Measurements from ENCODE around the gene ICE2.

ICE2 gene

DNA sequence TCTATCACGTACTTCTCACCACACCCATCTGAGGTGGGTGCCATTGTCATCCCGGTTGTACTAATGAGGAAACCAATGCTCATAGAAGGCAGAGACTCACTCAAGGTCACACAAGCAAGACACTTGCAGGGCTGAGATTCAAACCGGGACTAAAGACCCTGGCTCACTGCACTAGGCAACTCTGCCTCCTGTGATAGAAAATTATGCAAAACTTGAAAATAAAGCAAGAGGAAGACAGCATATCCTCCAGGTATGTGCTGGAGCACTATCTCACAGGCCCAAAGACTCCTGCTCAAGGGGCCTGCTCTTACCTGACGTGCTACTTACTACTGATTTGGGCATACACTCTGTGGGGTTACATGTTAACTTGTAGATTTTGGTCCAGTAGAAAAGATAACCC lies 106.7 kb downstream of the ICE2 start:
- no peak overlapping the region for H3K4me3 ChIP-seq (ENCODE audit: insufficient read depth, low read length, poor library complexity, severe bottlenecking)
- no peaks in the 10 kb centered on the region for H3F3A ChIP-seq (ENCODE audit: insufficient read depth)
- no peak overlapping the region for H3K9ac ChIP-seq (ENCODE audit: low read length)
- H3K9me3 ChIP-seq (ENCODE audit: insufficient read depth, low read length): no peaks in the 10 kb centered on the region
- no peaks in the 10 kb centered on the region for H3K9me2 ChIP-seq (replicated peaks; ENCODE audit: insufficient read depth, low read length)
- TF ChIP-seq EZH2phosphoT487 (conservative IDR thresholded peaks at IDR 0.05; ENCODE audit: low read length): no peak
- no peak for TF ChIP-seq CTCF (IDR thresholded peaks at IDR 0.05; ENCODE audit: insufficient read depth, low read length, poor library complexity, severe bottlenecking)
- H3K4me2 ChIP-seq (ENCODE audit: low read depth, low read length, poor library complexity, severe bottlenecking): no peak overlapping the region
- H3K27ac ChIP-seq (ENCODE audit: low read depth, low read length): no peak overlapping the region
- H2AFZ ChIP-seq (ENCODE audit: low read depth, low read length, severe bottlenecking): no peak overlapping the region
- H3K27me3 ChIP-seq (ENCODE audit: low read length): no peaks in the 10 kb centered on the region
- no peaks in the 10 kb centered on the region for H3K36me3 ChIP-seq (ENCODE audit: low read length)
- H4K20me1 ChIP-seq (ENCODE audit: low read depth, low read length): no peaks in the 10 kb centered on the region
- no peaks in the 10 kb centered on the region for H3K79me2 ChIP-seq (ENCODE audit: insufficient read depth, low read length)

DNA sequence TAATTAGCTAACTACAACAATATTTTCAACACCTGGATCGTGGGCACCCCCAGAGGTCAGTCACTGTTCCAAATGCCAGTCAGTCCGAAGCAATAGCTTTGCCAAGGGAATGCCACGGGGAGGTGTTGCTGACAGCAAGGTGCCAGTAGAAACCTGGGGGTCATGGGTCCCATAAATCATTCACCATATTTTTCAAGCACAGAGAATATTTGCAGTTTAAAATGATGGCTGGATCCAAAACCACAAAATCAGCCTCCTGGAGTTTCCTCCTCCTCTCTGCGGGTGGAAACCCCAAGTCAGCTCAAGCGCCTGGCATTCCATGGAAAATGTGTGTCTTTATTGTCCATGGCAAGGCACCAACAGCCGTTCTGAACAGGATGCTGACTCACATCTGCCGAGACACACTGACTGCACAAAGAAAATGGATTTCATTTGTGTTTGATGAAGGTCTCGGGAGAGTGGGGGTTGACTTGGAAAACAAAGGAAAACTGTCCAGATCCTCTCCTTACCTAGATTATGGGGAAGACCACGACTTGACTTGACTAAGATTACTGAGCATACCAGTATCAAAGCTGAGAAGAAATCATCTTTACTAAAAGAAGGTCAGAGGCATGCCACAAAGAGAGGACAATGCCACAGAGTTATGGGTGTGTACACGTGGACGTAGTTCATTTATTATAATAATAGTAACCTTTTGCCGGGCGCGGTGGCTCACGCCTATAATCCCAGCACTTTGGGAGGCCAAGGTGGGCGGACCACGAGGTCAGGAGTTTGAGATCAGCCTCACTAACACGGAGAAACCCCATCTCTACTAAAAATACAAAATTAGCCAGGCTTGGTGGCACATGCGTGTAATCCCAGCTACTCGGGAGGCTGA lies 107.5 kb downstream of the ICE2 start:
- Histone ChIP-seq H3K4me3 (ENCODE audit: insufficient read depth, low read length, poor library complexity, severe bottlenecking) (no peak overlapping the region), H3K27me3 (ENCODE audit: low read length) (no peaks in the 10 kb centered on the region), H2AFZ (ENCODE audit: low read depth, low read length, severe bottlenecking) (no peak overlapping the region), H3K9me3 (ENCODE audit: insufficient read depth, low read length) (no peaks in the 10 kb centered on the region), H3K27ac (ENCODE audit: low read depth, low read length) (no peak overlapping the region), H3K79me2 (ENCODE audit: insufficient read depth, low read length) (no peaks in the 10 kb centered on the region), H3K9me2 (replicated peaks; ENCODE audit: insufficient read depth, low read length) (no peaks in the 10 kb centered on the region), H3K36me3 (ENCODE audit: low read length) (no peaks in the 10 kb centered on the region), H4K20me1 (ENCODE audit: low read depth, low read length) (no peaks in the 10 kb centered on the region), H3K4me2 (ENCODE audit: low read depth, low read length, poor library complexity, severe bottlenecking) (no peak overlapping the region), H3F3A (ENCODE audit: insufficient read depth) (no peaks in the 10 kb centered on the region), H3K9ac (ENCODE audit: low read length) (no peak overlapping the region)
- TF ChIP-seq EZH2phosphoT487 (conservative IDR thresholded peaks at IDR 0.05; ENCODE audit: low read length) (no peak), CTCF (IDR thresholded peaks at IDR 0.05; ENCODE audit: insufficient read depth, low read length, poor library complexity, severe bottlenecking) (no peak)

- TF ChIP-seq EZH2phosphoT487 (conservative IDR thresholded peaks at IDR 0.05; ENCODE audit: low read length) (no peak), CTCF (IDR thresholded peaks at IDR 0.05; ENCODE audit: insufficient read depth, low read length, poor library complexity, severe bottlenecking) (no peak)
- no peak overlapping the region for H3K27ac ChIP-seq (ENCODE audit: low read depth, low read length)
- no peak overlapping the region for H3K4me3 ChIP-seq (ENCODE audit: insufficient read depth, low read length, poor library complexity, severe bottlenecking)
- H3K9me3 ChIP-seq (ENCODE audit: insufficient read depth, low read length): no peaks in the 10 kb centered on the region
- H3K4me2 ChIP-seq (ENCODE audit: low read depth, low read length, poor library complexity, severe bottlenecking): no peak overlapping the region
- H3F3A ChIP-seq (ENCODE audit: insufficient read depth): no peaks in the 10 kb centered on the region
- H3K9ac ChIP-seq (ENCODE audit: low read length): no peak overlapping the region
- no peaks in the 10 kb centered on the region for H3K36me3 ChIP-seq (ENCODE audit: low read length)
- H2AFZ ChIP-seq (ENCODE audit: low read depth, low read length, severe bottlenecking): no peak overlapping the region
- no peaks in the 10 kb centered on the region for H3K79me2 ChIP-seq (ENCODE audit: insufficient read depth, low read length)
- H3K9me2 ChIP-seq (replicated peaks; ENCODE audit: insufficient read depth, low read length): no peaks in the 10 kb centered on the region
- no peaks in the 10 kb centered on the region for H4K20me1 ChIP-seq (ENCODE audit: low read depth, low read length)
- no peaks in the 10 kb centered on the region for H3K27me3 ChIP-seq (ENCODE audit: low read length)
Measured at GRCh38 chr15:60370869-60371136, 108.1 kb downstream of the ICE2 start.

Data from SU-DHL-6 (cell line).